Esophagus muscularis mucosa (tissue), 3 donors: ENCODE data around the gene ERI2.

ENCODE experiments used
- POLR2A ChIP-seq: fragments of 450-650 bp; IDR thresholded peaks from one replicate; pipeline ENCODE4 v1.6.1; 2017; ENCODE audit warnings: antibody characterized with exemption, moderate library complexity, mild to moderate bottlenecking, low read depth
- POLR2AphosphoS5 ChIP-seq, 2 donors: sonication (generic); formaldehyde crosslinking; IDR thresholded peaks; one replicate each; pipeline ENCODE4 v1.6.1; 2017; ENCODE audit warnings: antibody characterized with exemption in 2 of 2
- TF ChIP-seq, protein P1 (sequence below), 3 experiments: fragments of 200-600 bp in 2 of 3; fragments of 450-650 bp in 1 of 3; sonication (generic) in 2 of 3; IDR thresholded peaks; one replicate each; pipeline ENCODE4 v1.5.1; 2017 to 2019; ENCODE audit warnings: antibody characterized with exemption in 3 of 3, mild to moderate bottlenecking in 2 of 3, moderate library complexity in 1 of 3

DNA sequence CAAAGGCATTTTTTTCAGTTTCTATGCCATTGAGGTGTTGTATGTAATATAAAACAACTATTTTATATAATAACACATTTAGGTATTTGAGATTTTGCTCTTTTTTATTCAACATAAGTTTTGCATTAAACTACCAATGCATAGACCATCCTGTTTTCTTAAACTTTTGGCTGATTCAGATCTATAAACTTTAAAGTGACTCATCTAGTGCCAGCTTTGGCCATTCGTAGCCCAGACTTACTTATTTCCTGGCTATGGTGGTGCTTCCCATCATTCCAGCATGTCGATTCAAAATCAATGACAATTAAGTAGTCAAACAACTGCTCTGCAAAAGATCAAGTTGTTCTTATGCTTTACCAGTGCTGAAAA, 3.1 kb downstream of the ERI2 start:
- TF ChIP-seq, protein P1, sequence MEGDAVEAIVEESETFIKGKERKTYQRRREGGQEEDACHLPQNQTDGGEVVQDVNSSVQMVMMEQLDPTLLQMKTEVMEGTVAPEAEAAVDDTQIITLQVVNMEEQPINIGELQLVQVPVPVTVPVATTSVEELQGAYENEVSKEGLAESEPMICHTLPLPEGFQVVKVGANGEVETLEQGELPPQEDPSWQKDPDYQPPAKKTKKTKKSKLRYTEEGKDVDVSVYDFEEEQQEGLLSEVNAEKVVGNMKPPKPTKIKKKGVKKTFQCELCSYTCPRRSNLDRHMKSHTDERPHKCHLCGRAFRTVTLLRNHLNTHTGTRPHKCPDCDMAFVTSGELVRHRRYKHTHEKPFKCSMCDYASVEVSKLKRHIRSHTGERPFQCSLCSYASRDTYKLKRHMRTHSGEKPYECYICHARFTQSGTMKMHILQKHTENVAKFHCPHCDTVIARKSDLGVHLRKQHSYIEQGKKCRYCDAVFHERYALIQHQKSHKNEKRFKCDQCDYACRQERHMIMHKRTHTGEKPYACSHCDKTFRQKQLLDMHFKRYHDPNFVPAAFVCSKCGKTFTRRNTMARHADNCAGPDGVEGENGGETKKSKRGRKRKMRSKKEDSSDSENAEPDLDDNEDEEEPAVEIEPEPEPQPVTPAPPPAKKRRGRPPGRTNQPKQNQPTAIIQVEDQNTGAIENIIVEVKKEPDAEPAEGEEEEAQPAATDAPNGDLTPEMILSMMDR (IDR thresholded peaks at IDR 0.05) = no peak
- no peak for TF ChIP-seq POLR2A
- no peak for TF ChIP-seq POLR2AphosphoS5 (IDR thresholded peaks at IDR 0.05)
